Spleen (tissue), 7 donors: Measurements from ENCODE around the gene TLK1.

Source experiments
- CTCF ChIP-seq, 11 experiments: fragments of 200-600 bp in 7 of 11; fragments of 450-650 bp in 4 of 11; sonication (generic) in 4 of 11; IDR thresholded peaks in 8 of 11; conservative IDR thresholded peaks in 3 of 11; 1 replicate in 7 of 11; 2 replicates in 4 of 11; pipeline versions ENCODE4 v1.4.0 to v1.8.0; 2016 to 2021; ENCODE audit warnings: antibody characterized with exemption in 11 of 11, inconsistent platforms in 4 of 11, mild to moderate bottlenecking in 1 of 11
- POLR2A ChIP-seq, 3 donors: fragments of 450-650 bp; IDR thresholded peaks; one replicate each; pipeline ENCODE4 v1.5.1; 2017; ENCODE audit warnings: antibody characterized with exemption in 3 of 3, mild to moderate bottlenecking in 1 of 3
- POLR2AphosphoS5 ChIP-seq, 3 donors: sonication (generic); formaldehyde crosslinking; IDR thresholded peaks; one replicate each; pipeline ENCODE4 v1.5.1; 2017; ENCODE audit warnings: antibody characterized with exemption in 3 of 3
- donor health status: DM: no; HTN: no; CAD: no; lungs with moderate emphysema.
- donor health status: DM: no; HTN: no; CAD: no.
- donor health status: DM: no; HTN: no; CAD: no.

- TF ChIP-seq CTCF (IDR thresholded peaks at IDR 0.05 in 8 of 11, conservative IDR thresholded peaks at IDR 0.05 in 3 of 11) (no peak), POLR2A (IDR thresholded peaks at IDR 0.05) (no peak), POLR2AphosphoS5 (IDR thresholded peaks at IDR 0.05) (no peak)
Observed at GRCh38 chr2:171008550-171009205, 152.0 kb downstream of the TLK1 start.
